Hepatocyte (in vitro differentiated cells): ENCODE measurements around the gene PRR9. TPM values are rescaled to one million over a fixed set of nuclear protein-coding genes. Genes with fewer than 3 reads are reported as not detected.

Experiments used
- DNase-seq: peaks from one replicate; pipeline ENCODE4 v3.0.0-alpha.2; 2016; ENCODE audit warnings: low spot score
- H2AFZ ChIP-seq: fragments of 200-600 bp; sonication (generic); 2 replicates; pipeline ENCODE4 v1.6.0; 2016; ENCODE audit warnings: antibody characterized with exemption, mild to moderate bottlenecking
- H3K27ac ChIP-seq: fragments of 200-600 bp; sonication (generic); 2 replicates; pipeline ENCODE4 v1.5.1; 2016; ENCODE audit warnings: mild to moderate bottlenecking
- H3K27me3 ChIP-seq: fragments of 200-600 bp; sonication (generic); 2 replicates; pipeline ENCODE4 v1.6.1; 2016
- H3K36me3 ChIP-seq: fragments of 200-600 bp; sonication (generic); replicated peaks from 2 replicates; pipeline ENCODE4 v1.5.1; 2016; ENCODE audit warnings: low read depth; ENCODE audit not compliant: insufficient read depth
- H3K4me1 ChIP-seq: fragments of 200-600 bp; sonication (generic); 2 replicates; pipeline ENCODE4 v1.5.1; 2016; ENCODE audit warnings: mild to moderate bottlenecking, moderate library complexity; ENCODE audit not compliant: insufficient read depth
- H3K4me2 ChIP-seq: fragments of 200-600 bp; sonication (generic); 2 replicates; pipeline ENCODE4 v1.6.0; 2016
- H3K4me3 ChIP-seq: fragments of 200-600 bp; sonication (generic); 2 replicates; pipeline ENCODE4 v1.5.1; 2016; ENCODE audit warnings: mild to moderate bottlenecking
- H3K79me2 ChIP-seq: fragments of 200-600 bp; sonication (generic); 2 replicates; pipeline ENCODE4 v1.6.0; 2017; ENCODE audit warnings: mild to moderate bottlenecking
- H3K9me2 ChIP-seq: fragments of 200-600 bp; sonication (generic); replicated peaks from 2 replicates; pipeline ENCODE4 v1.6.0; 2017; ENCODE audit warnings: mild to moderate bottlenecking; ENCODE audit not compliant: insufficient read depth
- H3K9me3 ChIP-seq: fragments of 200-600 bp; sonication (generic); 2 replicates; pipeline ENCODE4 v1.5.1; 2016; ENCODE audit warnings: low read depth, mild to moderate bottlenecking
- H4K20me1 ChIP-seq: fragments of 200-600 bp; sonication (generic); 2 replicates; pipeline ENCODE4 v1.6.0; 2016; ENCODE audit warnings: mild to moderate bottlenecking; ENCODE audit not compliant: insufficient read depth, poor library complexity, severe bottlenecking
- EZH2 ChIP-seq: fragments of 200-600 bp; sonication (generic); IDR thresholded peaks from 2 replicates; pipeline ENCODE4 v1.6.1; 2016; ENCODE audit warnings: antibody characterized with exemption, mild to moderate bottlenecking, borderline replicate concordance
- EZH2phosphoT487 ChIP-seq: fragments of 200-600 bp; sonication (generic); IDR thresholded peaks from one replicate; pipeline ENCODE4 v1.6.1; 2018; ENCODE audit warnings: antibody characterized with exemption, mild to moderate bottlenecking, low read depth, moderate library complexity; ENCODE audit not compliant: unreplicated experiment, severe bottlenecking
- WGBS: methylation state at CpG from one replicate; pipeline ENCODE4 v1.1.6; 2016; ENCODE audit warnings: low lambda C conversion rate; ENCODE audit errors: missing lambda C conversion rate; 5-methylcytosine and 5-hydroxymethylcytosine counted together
- polyA plus RNA-seq: library from polyadenylated mRNA; unstranded; fragments of >200 nt; fragmentation: Nextera tagmentation; extraction: Ambion mirVana; gene quantifications from 2 replicates; pipeline ENCODE4 v1.2.1, GENCODE V29; 2016
- total RNA-seq: library from RNA; depleted of rRNA; stranded (reverse); fragments of >200 nt; gene quantifications from 2 replicates; pipeline ENCODE4 v1.2.3, GENCODE V29; 2014
- TF ChIP-seq, protein P1 (sequence below): fragments of 200-600 bp; sonication (generic); IDR thresholded peaks from 2 replicates; pipeline ENCODE4 v1.5.1; 2016; ENCODE audit warnings: antibody characterized with exemption, mild to moderate bottlenecking; ENCODE audit not compliant: poor library complexity

Gene PRR9
- total and polyA plus RNA-seq, 2 experiments from 2014 or later = not detected

- Histone ChIP-seq H3K27me3 (no peaks in the 10 kb centered on the region), H3K27ac (no peak overlapping the region), H4K20me1 (no peaks in the 10 kb centered on the region), H3K4me2 (no peak overlapping the region), H3K9me3 (no peaks in the 10 kb centered on the region), H3K4me1 (no peaks in the 10 kb centered on the region), H3K4me3 (no peak overlapping the region), H3K79me2 (no peaks in the 10 kb centered on the region), H3K36me3 (no peaks in the 10 kb centered on the region), H2AFZ (no peak overlapping the region), H3K9me2 (no peaks in the 10 kb centered on the region)
- no peak for DNase-seq
- TF ChIP-seq, protein P1, sequence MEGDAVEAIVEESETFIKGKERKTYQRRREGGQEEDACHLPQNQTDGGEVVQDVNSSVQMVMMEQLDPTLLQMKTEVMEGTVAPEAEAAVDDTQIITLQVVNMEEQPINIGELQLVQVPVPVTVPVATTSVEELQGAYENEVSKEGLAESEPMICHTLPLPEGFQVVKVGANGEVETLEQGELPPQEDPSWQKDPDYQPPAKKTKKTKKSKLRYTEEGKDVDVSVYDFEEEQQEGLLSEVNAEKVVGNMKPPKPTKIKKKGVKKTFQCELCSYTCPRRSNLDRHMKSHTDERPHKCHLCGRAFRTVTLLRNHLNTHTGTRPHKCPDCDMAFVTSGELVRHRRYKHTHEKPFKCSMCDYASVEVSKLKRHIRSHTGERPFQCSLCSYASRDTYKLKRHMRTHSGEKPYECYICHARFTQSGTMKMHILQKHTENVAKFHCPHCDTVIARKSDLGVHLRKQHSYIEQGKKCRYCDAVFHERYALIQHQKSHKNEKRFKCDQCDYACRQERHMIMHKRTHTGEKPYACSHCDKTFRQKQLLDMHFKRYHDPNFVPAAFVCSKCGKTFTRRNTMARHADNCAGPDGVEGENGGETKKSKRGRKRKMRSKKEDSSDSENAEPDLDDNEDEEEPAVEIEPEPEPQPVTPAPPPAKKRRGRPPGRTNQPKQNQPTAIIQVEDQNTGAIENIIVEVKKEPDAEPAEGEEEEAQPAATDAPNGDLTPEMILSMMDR = no peak
- TF ChIP-seq EZH2 = no peak
- TF ChIP-seq EZH2phosphoT487 = no peak
- WGBS = 71% methylated on average over 3 of the region's 3 CpGs
Measured at GRCh38 chr1:153251562-153251961, 34.2 kb downstream of the PRR9 start.

DNA sequence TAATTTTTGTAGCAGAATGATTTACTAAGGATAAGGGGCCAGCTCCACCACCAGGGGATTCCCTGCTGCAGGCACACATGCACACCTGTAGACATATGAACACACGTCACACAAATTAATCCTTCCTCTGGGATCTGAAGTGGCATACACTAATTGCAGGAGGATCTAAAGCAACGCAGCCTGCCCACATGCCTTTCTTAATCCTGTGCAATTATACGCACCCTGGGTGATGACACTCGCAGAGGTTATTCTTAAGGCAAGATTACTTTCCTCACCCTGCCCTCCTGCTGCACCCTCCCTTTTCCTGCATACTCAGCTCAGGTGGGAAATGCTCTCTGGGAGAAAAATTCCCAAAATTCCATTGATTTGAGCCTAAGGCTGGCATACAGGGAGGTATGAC lies 34.6 kb downstream of the PRR9 start:
- Histone ChIP-seq H3K4me2 (no peak overlapping the region), H4K20me1 (no peaks in the 10 kb centered on the region), H3K4me1 (no peaks in the 10 kb centered on the region), H3K4me3 (no peak overlapping the region), H3K9me2 (no peaks in the 10 kb centered on the region), H3K9me3 (no peaks in the 10 kb centered on the region), H2AFZ (no peak overlapping the region), H3K27ac (no peak overlapping the region), H3K36me3 (no peaks in the 10 kb centered on the region), H3K79me2 (no peaks in the 10 kb centered on the region), H3K27me3 (no peaks in the 10 kb centered on the region)
- no peak for DNase-seq
- 83% methylated on average over 4 of the region's 4 CpGs for WGBS
- TF ChIP-seq EZH2 (no peak), EZH2phosphoT487 (no peak)
- TF ChIP-seq, protein P1 = no peak

DNA sequence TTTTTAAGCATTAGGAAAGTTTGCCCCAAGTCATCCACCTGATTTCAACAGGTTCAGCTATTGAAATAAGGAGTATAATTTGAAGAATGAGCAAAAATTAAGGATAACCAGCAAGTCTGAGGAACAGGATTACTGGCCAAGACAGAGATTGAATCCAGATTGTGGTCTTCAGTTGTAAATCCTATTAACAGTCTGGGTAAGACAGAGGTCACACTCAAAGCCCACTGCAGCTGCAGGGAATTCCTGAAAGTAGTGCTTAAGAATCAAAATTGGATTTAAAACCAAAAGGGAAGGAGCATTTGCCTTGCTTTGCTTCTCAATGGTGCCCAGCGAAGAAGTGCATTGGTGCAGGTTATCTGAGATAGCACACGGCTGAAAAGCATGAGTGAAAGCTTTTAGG lies 35.7 kb downstream of the PRR9 start:
- no peak overlapping the region for H3K4me2 ChIP-seq
- no peaks in the 10 kb centered on the region for H3K36me3 ChIP-seq
- no peaks in the 10 kb centered on the region for H3K9me2 ChIP-seq
- H3K79me2 ChIP-seq = no peaks in the 10 kb centered on the region
- no peaks in the 10 kb centered on the region for H3K27me3 ChIP-seq
- H3K27ac ChIP-seq = no peak overlapping the region
- no peaks in the 10 kb centered on the region for H3K9me3 ChIP-seq
- no peak for TF ChIP-seq EZH2phosphoT487
- TF ChIP-seq, protein P1 = no peak
- no peak for TF ChIP-seq EZH2
- DNase-seq = no peak
- WGBS = 61% methylated on average over 2 of the region's 2 CpGs
- H4K20me1 ChIP-seq = no peaks in the 10 kb centered on the region
- no peak overlapping the region for H2AFZ ChIP-seq
- no peak overlapping the region for H3K4me3 ChIP-seq
- no peaks in the 10 kb centered on the region for H3K4me1 ChIP-seq

DNA sequence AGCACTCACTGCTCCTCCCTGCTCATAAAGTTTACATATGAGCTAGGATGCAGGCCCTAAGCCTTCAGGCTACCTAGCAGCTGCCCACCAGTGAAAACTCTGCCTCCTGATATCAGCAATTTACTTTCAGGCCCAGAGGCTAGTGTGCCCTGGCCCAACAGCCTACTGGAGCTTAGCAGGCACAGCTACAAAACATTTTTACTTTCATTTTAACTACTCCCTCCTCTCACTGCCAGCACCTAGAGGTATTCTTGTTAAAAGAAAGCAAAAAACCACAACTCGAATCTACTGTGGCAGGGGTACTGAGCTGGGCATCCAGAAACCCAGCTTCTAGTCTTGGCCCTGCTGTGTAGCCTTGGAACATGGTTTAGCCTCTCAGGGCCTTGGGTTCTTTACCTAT lies 36.3 kb downstream of the PRR9 start:
- no peaks in the 10 kb centered on the region for H3K27me3 ChIP-seq
- no peak for TF ChIP-seq EZH2
- H3K27ac ChIP-seq = no peak overlapping the region
- no peak overlapping the region for H3K4me3 ChIP-seq
- no peak overlapping the region for H2AFZ ChIP-seq
- H3K9me3 ChIP-seq = no peaks in the 10 kb centered on the region
- no peak overlapping the region for H3K4me2 ChIP-seq
- H4K20me1 ChIP-seq = no peaks in the 10 kb centered on the region
- H3K4me1 ChIP-seq = no peaks in the 10 kb centered on the region
- no peaks in the 10 kb centered on the region for H3K79me2 ChIP-seq
- H3K36me3 ChIP-seq = no peaks in the 10 kb centered on the region
- no peaks in the 10 kb centered on the region for H3K9me2 ChIP-seq
- 39% methylated on average over 1 of the region's 1 CpG for WGBS
- DNase-seq = no peak
